Measurements from ENCODE around the gene PTPRD.

Gene PTPRD

GRCh38 chr9:10438955-10439354 lies 173.8 kb downstream of the PTPRD start:
- no peaks in the 10 kb centered on the region for H3K79me2 ChIP-seq (ENCODE audit: insufficient read depth, low read length)
- H3K4me2 ChIP-seq (ENCODE audit: low read depth, low read length, poor library complexity, severe bottlenecking) = no peak overlapping the region
- H3K9ac ChIP-seq (ENCODE audit: low read depth, low read length, poor library complexity, severe bottlenecking) = no peak overlapping the region
- no peaks in the 10 kb centered on the region for H3F3A ChIP-seq (ENCODE audit: low read depth)
- H3K9me2 ChIP-seq (replicated peaks; ENCODE audit: low read depth, low read length) = no peaks in the 10 kb centered on the region
- H3K4me1 ChIP-seq (ENCODE audit: insufficient read depth, low read length, poor library complexity, severe bottlenecking) = no peaks in the 10 kb centered on the region
- TF ChIP-seq CTCF (conservative IDR thresholded peaks at IDR 0.05; ENCODE audit: low read length) (no peak), EZH2phosphoT487 (IDR thresholded peaks at IDR 0.05; ENCODE audit: borderline replicate concordance) (no peak)
- no peaks in the 10 kb centered on the region for H3K27me3 ChIP-seq (ENCODE audit: insufficient read depth, low read length, poor library complexity, severe bottlenecking)
- no peaks in the 10 kb centered on the region for H3K36me3 ChIP-seq (ENCODE audit: insufficient read depth, low read length)
- no peak overlapping the region for H2AFZ ChIP-seq (ENCODE audit: low read length)
- no peaks in the 10 kb centered on the region for H4K20me1 ChIP-seq (ENCODE audit: insufficient read depth, low read length, poor library complexity, severe bottlenecking)
- H3K9me3 ChIP-seq (ENCODE audit: insufficient read depth, low read depth, low read length) = no peaks in the 10 kb centered on the region
- H3K4me3 ChIP-seq (ENCODE audit: low read length, poor library complexity, severe bottlenecking) = no peak overlapping the region

- Histone ChIP-seq H3K27me3 (ENCODE audit: insufficient read depth, low read length, poor library complexity, severe bottlenecking) (no peaks in the 10 kb centered on the region), H3F3A (ENCODE audit: low read depth) (no peaks in the 10 kb centered on the region), H2AFZ (ENCODE audit: low read length) (0 out of 2 replicates have a peak overlapping the region, but pooled peaks have one; percentile 16), H3K79me2 (ENCODE audit: insufficient read depth, low read length) (no peaks in the 10 kb centered on the region), H3K4me3 (ENCODE audit: low read length, poor library complexity, severe bottlenecking) (no peak overlapping the region), H3K9me2 (replicated peaks; ENCODE audit: low read depth, low read length) (no peaks in the 10 kb centered on the region), H3K36me3 (ENCODE audit: insufficient read depth, low read length) (no peaks in the 10 kb centered on the region), H4K20me1 (ENCODE audit: insufficient read depth, low read length, poor library complexity, severe bottlenecking) (no peaks in the 10 kb centered on the region), H3K4me1 (ENCODE audit: insufficient read depth, low read length, poor library complexity, severe bottlenecking) (no peaks in the 10 kb centered on the region), H3K9me3 (ENCODE audit: insufficient read depth, low read depth, low read length) (no peaks in the 10 kb centered on the region), H3K4me2 (ENCODE audit: low read depth, low read length, poor library complexity, severe bottlenecking) (no peak overlapping the region), H3K9ac (ENCODE audit: low read depth, low read length, poor library complexity, severe bottlenecking) (no peak overlapping the region)
- no peak for TF ChIP-seq CTCF (conservative IDR thresholded peaks at IDR 0.05; ENCODE audit: low read length)
- no peak for TF ChIP-seq EZH2phosphoT487 (IDR thresholded peaks at IDR 0.05; ENCODE audit: borderline replicate concordance)
Observed at GRCh38 chr9:10436756-10437155, 176.0 kb downstream of the PTPRD start.

- H3K4me2 ChIP-seq (ENCODE audit: low read depth, low read length, poor library complexity, severe bottlenecking) = no peak overlapping the region
- H3K9ac ChIP-seq (ENCODE audit: low read depth, low read length, poor library complexity, severe bottlenecking) = no peak overlapping the region
- TF ChIP-seq EZH2phosphoT487 (IDR thresholded peaks at IDR 0.05; ENCODE audit: borderline replicate concordance) (no peak), CTCF (conservative IDR thresholded peaks at IDR 0.05; ENCODE audit: low read length) (no peak)
- H3K79me2 ChIP-seq (ENCODE audit: insufficient read depth, low read length) = no peaks in the 10 kb centered on the region
- H3K36me3 ChIP-seq (ENCODE audit: insufficient read depth, low read length) = no peaks in the 10 kb centered on the region
- no peak overlapping the region for H2AFZ ChIP-seq (ENCODE audit: low read length)
- no peaks in the 10 kb centered on the region for H3F3A ChIP-seq (ENCODE audit: low read depth)
- no peaks in the 10 kb centered on the region for H3K9me3 ChIP-seq (ENCODE audit: insufficient read depth, low read depth, low read length)
- H3K4me3 ChIP-seq (ENCODE audit: low read length, poor library complexity, severe bottlenecking) = no peak overlapping the region
- H3K9me2 ChIP-seq (replicated peaks; ENCODE audit: low read depth, low read length) = no peaks in the 10 kb centered on the region
- H3K4me1 ChIP-seq (ENCODE audit: insufficient read depth, low read length, poor library complexity, severe bottlenecking) = no peaks in the 10 kb centered on the region
- H3K27me3 ChIP-seq (ENCODE audit: insufficient read depth, low read length, poor library complexity, severe bottlenecking) = no peaks in the 10 kb centered on the region
- no peaks in the 10 kb centered on the region for H4K20me1 ChIP-seq (ENCODE audit: insufficient read depth, low read length, poor library complexity, severe bottlenecking)
Observed at GRCh38 chr9:10434412-10434811, 178.4 kb downstream of the PTPRD start.

Data from Loucy (cell line).